H1 (cell line): ENCODE data around the gene PRIMPOL.

Source experiments
- BCL11A ChIP-seq, 2 experiments: IDR thresholded peaks; one replicate each; pipeline ENCODE4 v1.6.1; 2011; ENCODE audit warnings: low read depth in 2 of 2, low read length in 2 of 2, mild to moderate bottlenecking in 2 of 2
- EP300 ChIP-seq, 2 experiments: IDR thresholded peaks; 1 replicate in 1 of 2; 2 replicates in 1 of 2; pipeline ENCODE4 v1.6.1; 2011 to 2012; ENCODE audit warnings: low read depth in 2 of 2, low read length in 2 of 2, mild to moderate bottlenecking in 2 of 2, borderline replicate concordance in 1 of 2, inconsistent platforms in 1 of 2, moderate library complexity in 1 of 2
- KDM1A ChIP-seq: fragments of 200-600, 300-600 bp; sonication (generic); IDR thresholded peaks from 2 replicates; pipeline ENCODE4 v1.7.1; 2016; ENCODE audit warnings: mild to moderate bottlenecking, low read length, borderline replicate concordance
- POLR2AphosphoS5 ChIP-seq: IDR thresholded peaks from 2 replicates; pipeline ENCODE4 v1.6.1; 2011; ENCODE audit warnings: low read depth, low read length
- RAD21 ChIP-seq, 2 experiments: IDR thresholded peaks in 1 of 2; conservative IDR thresholded peaks in 1 of 2; 2 replicates each; pipeline ENCODE4 v1.6.1; 2011; ENCODE audit warnings: low read depth in 2 of 2, low read length in 2 of 2, improper control_type of control experiment in 1 of 2, inconsistent platforms in 1 of 2, mild to moderate bottlenecking in 1 of 2, moderate library complexity in 1 of 2
- TF ChIP-seq, protein P1 (sequence below), 3 experiments: IDR thresholded peaks; 1 replicate in 2 of 3; 2 replicates in 1 of 3; pipeline versions ENCODE4 v1.5.1 to v1.6.1; 2011; ENCODE audit warnings: low read length in 3 of 3, mild to moderate bottlenecking in 3 of 3, inconsistent platforms in 2 of 3, low read depth in 1 of 3, moderate library complexity in 1 of 3; ENCODE audit not compliant: insufficient read depth in 1 of 3; ENCODE audit errors: control extremely low read depth in 1 of 3
- TF ChIP-seq, protein P2 (sequence below): IDR thresholded peaks from 2 replicates; pipeline ENCODE4 v1.6.1; 2012; ENCODE audit warnings: inconsistent platforms
- TF ChIP-seq, protein P3 (sequence below): IDR thresholded peaks from 2 replicates; pipeline ENCODE4 v1.6.1; 2011; ENCODE audit warnings: low read length, improper control_type of control experiment

DNA sequence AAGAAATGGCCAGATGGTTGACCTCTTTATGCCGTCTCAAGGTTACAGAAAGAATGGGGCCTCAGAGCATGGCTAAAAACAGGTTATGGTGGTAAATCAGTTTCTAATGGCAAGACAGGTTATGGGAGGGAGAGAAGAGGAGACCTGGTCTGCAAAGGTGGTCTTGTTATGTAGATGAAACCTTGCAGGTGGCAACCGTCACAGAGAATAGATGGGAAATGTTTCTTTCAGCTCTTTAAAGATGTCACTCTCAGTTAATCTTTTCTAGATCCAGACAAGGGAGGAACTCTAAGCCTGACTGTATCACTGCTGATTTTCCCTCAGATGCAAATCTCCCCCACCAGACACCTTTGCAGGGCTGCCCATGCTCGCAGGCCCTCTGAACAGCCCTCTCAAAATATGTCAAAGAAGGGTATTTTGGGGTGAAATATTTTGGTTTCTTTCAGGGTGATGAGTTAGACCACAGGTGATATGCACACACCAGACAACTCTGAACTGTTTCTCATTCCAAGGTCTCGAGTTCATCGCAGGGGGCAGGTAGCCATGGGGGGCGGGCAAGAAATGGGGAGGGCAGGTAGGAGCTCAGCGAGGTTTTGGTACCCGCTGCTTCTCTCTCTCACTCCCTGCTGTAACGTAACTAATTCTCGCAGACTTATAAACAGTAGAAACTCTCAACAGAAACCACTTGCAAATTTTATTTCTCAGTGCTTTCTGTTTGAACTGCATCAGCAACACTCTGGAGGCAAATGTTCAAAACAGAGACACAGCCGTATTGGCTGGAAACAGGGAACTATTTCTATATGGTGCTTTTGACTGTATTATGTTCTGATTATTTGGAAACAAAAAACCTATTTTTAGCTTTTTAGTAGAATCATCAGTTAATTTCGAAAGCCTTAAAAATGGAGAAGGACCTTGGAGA is 32.6 kb upstream of the PRIMPOL start:
- TF ChIP-seq RAD21 (IDR thresholded peaks at IDR 0.05 in 1 of 2, conservative IDR thresholded peaks at IDR 0.05 in 1 of 2; ENCODE audit: low read depth in 2 of 2, low read length in 2 of 2) (no peak), POLR2AphosphoS5 (no peak), EP300 (IDR thresholded peaks at IDR 0.05; ENCODE audit: borderline replicate concordance in 1 of 2, low read depth in 2 of 2, low read length in 2 of 2) (peak in 1 of 2 experiments; percentile 52; a peak in 1 of 3 replicates), KDM1A (no peak), BCL11A (IDR thresholded peaks at IDR 0.05; ENCODE audit: low read depth in 2 of 2, low read length in 2 of 2) (no peak)
- TF ChIP-seq, protein P1, sequence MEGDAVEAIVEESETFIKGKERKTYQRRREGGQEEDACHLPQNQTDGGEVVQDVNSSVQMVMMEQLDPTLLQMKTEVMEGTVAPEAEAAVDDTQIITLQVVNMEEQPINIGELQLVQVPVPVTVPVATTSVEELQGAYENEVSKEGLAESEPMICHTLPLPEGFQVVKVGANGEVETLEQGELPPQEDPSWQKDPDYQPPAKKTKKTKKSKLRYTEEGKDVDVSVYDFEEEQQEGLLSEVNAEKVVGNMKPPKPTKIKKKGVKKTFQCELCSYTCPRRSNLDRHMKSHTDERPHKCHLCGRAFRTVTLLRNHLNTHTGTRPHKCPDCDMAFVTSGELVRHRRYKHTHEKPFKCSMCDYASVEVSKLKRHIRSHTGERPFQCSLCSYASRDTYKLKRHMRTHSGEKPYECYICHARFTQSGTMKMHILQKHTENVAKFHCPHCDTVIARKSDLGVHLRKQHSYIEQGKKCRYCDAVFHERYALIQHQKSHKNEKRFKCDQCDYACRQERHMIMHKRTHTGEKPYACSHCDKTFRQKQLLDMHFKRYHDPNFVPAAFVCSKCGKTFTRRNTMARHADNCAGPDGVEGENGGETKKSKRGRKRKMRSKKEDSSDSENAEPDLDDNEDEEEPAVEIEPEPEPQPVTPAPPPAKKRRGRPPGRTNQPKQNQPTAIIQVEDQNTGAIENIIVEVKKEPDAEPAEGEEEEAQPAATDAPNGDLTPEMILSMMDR (IDR thresholded peaks at IDR 0.05; ENCODE audit: control extremely low read depth in 1 of 3, insufficient read depth in 1 of 3, low read depth in 1 of 3, low read length in 3 of 3): no peak
- TF ChIP-seq, protein P2, sequence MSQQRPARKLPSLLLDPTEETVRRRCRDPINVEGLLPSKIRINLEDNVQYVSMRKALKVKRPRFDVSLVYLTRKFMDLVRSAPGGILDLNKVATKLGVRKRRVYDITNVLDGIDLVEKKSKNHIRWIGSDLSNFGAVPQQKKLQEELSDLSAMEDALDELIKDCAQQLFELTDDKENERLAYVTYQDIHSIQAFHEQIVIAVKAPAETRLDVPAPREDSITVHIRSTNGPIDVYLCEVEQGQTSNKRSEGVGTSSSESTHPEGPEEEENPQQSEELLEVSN: no peak
- TF ChIP-seq, protein P3, sequence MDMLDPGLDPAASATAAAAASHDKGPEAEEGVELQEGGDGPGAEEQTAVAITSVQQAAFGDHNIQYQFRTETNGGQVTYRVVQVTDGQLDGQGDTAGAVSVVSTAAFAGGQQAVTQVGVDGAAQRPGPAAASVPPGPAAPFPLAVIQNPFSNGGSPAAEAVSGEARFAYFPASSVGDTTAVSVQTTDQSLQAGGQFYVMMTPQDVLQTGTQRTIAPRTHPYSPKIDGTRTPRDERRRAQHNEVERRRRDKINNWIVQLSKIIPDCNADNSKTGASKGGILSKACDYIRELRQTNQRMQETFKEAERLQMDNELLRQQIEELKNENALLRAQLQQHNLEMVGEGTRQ: no peak
